H9 (cell line): ENCODE data around the gene OSBPL2. TPM values are rescaled to one million over a fixed set of nuclear protein-coding genes. Genes with fewer than 3 reads are reported as not detected.

Experiments used
- DNase-seq: peaks from one replicate; pipeline ENCODE4 v3.0.0-alpha.2; 2017
- H2AFZ ChIP-seq: one replicate; pipeline ENCODE4 v1.6.1; 2013; ENCODE audit warnings: mild to moderate bottlenecking, low read length, control low read depth, moderate library complexity
- H2AK5ac ChIP-seq: 2 replicates; pipeline ENCODE4 v1.6.1; 2013; ENCODE audit warnings: low read length, control low read depth, mixed read lengths; ENCODE audit not compliant: insufficient read length
- H2BK120ac ChIP-seq: one replicate; pipeline ENCODE4 v1.6.1; 2013; ENCODE audit warnings: low read depth, mild to moderate bottlenecking, low read length, control low read depth, inconsistent platforms; ENCODE audit not compliant: poor library complexity, severe bottlenecking
- H2BK12ac ChIP-seq: 2 replicates; pipeline ENCODE4 v1.6.1; 2013; ENCODE audit warnings: low read length, control low read depth, mixed read lengths, low read depth; ENCODE audit not compliant: insufficient read length
- H2BK15ac ChIP-seq: 2 replicates; pipeline ENCODE4 v1.6.1; 2013; ENCODE audit warnings: low read depth, low read length, control low read depth
- H2BK20ac ChIP-seq: one replicate; pipeline ENCODE4 v1.6.1; 2013; ENCODE audit warnings: low read depth, mild to moderate bottlenecking, low read length, control low read depth, inconsistent platforms; ENCODE audit not compliant: poor library complexity, severe bottlenecking
- H2BK5ac ChIP-seq: 2 replicates; pipeline ENCODE4 v1.6.1; 2013; ENCODE audit warnings: low read length, control low read depth, mixed read lengths; ENCODE audit not compliant: insufficient read length
- H3K14ac ChIP-seq: 2 replicates; pipeline ENCODE4 v1.6.1; 2013; ENCODE audit warnings: low read length, control low read depth; ENCODE audit not compliant: insufficient read depth
- H3K18ac ChIP-seq: 2 replicates; pipeline ENCODE4 v1.6.1; 2013; ENCODE audit warnings: low read depth, mild to moderate bottlenecking, mixed read lengths, low read length, control low read depth; ENCODE audit not compliant: insufficient read length
- H3K23ac ChIP-seq: 2 replicates; pipeline ENCODE4 v1.6.1; 2013; ENCODE audit warnings: low read length, control low read depth, mixed read lengths, low read depth; ENCODE audit not compliant: insufficient read length
- H3K23me2 ChIP-seq: 2 replicates; pipeline ENCODE4 v1.6.1; 2013; ENCODE audit warnings: low read depth, mild to moderate bottlenecking, mixed read lengths, low read length, control low read depth; ENCODE audit not compliant: insufficient read length, poor library complexity, severe bottlenecking
- H3K27ac ChIP-seq: 2 replicates; pipeline ENCODE4 v1.5.1; 2013; ENCODE audit warnings: low read length, control low read depth, mixed read lengths, low read depth; ENCODE audit not compliant: insufficient read length
- H3K27me3 ChIP-seq: 2 replicates; pipeline ENCODE4 v1.6.1; 2013; ENCODE audit warnings: low read length, control low read depth, inconsistent platforms; ENCODE audit not compliant: insufficient read depth
- H3K4ac ChIP-seq: 2 replicates; pipeline ENCODE4 v1.6.1; 2013; ENCODE audit warnings: low read depth, mild to moderate bottlenecking, control low read depth, inconsistent platforms, low read length, moderate library complexity
- H3K4me1 ChIP-seq: 2 replicates; pipeline ENCODE4 v1.6.1; 2013; ENCODE audit warnings: low read length, control low read depth, inconsistent platforms; ENCODE audit not compliant: insufficient read depth
- H3K4me2 ChIP-seq: 2 replicates; pipeline ENCODE4 v1.6.1; 2013; ENCODE audit warnings: low read length, control low read depth, mixed read lengths; ENCODE audit not compliant: insufficient read length, insufficient read depth
- H3K56ac ChIP-seq: 2 replicates; pipeline ENCODE4 v1.6.1; 2013; ENCODE audit warnings: low read depth, mild to moderate bottlenecking, mixed read lengths, low read length, control low read depth; ENCODE audit not compliant: insufficient read length
- H3K79me1 ChIP-seq: 2 replicates; pipeline ENCODE4 v1.6.1; 2013; ENCODE audit warnings: low read depth, mild to moderate bottlenecking, moderate library complexity, low read length, control low read depth, inconsistent platforms; ENCODE audit not compliant: insufficient read depth, poor library complexity, severe bottlenecking
- H3K79me2 ChIP-seq: 2 replicates; pipeline ENCODE4 v1.6.1; 2013; ENCODE audit warnings: low read length, control low read depth, inconsistent platforms; ENCODE audit not compliant: insufficient read depth
- H3K9ac ChIP-seq: 2 replicates; pipeline ENCODE4 v1.6.1; 2013; ENCODE audit warnings: low read length, control low read depth, mixed read lengths; ENCODE audit not compliant: insufficient read length; ENCODE audit errors: extremely low read depth
- H3K9me3 ChIP-seq: one replicate; pipeline ENCODE4 v1.6.1; 2013; ENCODE audit warnings: low read depth, low read length, inconsistent platforms; ENCODE audit not compliant: control insufficient read depth
- H3T11ph ChIP-seq: one replicate; pipeline ENCODE4 v1.6.1; 2013; ENCODE audit warnings: mild to moderate bottlenecking, low read length, control low read depth, inconsistent platforms
- H4K20me1 ChIP-seq: one replicate; pipeline ENCODE4 v1.6.1; 2013; ENCODE audit not compliant: control insufficient read depth, insufficient read length, insufficient read depth
- H4K5ac ChIP-seq: 2 replicates; pipeline ENCODE4 v1.6.1; 2013; ENCODE audit warnings: low read depth, mild to moderate bottlenecking, mixed read lengths, low read length, control low read depth; ENCODE audit not compliant: insufficient read length
- H4K8ac ChIP-seq: replicated peaks from 2 replicates; pipeline ENCODE4 v1.6.1; 2013; ENCODE audit warnings: low read length, control low read depth, mixed read lengths, low read depth; ENCODE audit not compliant: insufficient read length
- H4K91ac ChIP-seq: 2 replicates; pipeline ENCODE4 v1.6.1; 2013; ENCODE audit warnings: low read depth, mild to moderate bottlenecking, moderate library complexity, mixed read lengths, low read length, control low read depth; ENCODE audit not compliant: insufficient read length
- H3K27ac Mint-ChIP-seq, 3 experiments: 2 replicates in 2 of 3; 3 replicates in 1 of 3; pipeline ENCODE4 v1.8.0; 2020 to 2021; ENCODE audit warnings: mixed read lengths in 3 of 3, mild to moderate bottlenecking in 1 of 3, moderate library complexity in 1 of 3
- H3K27me3 Mint-ChIP-seq: 2 replicates; pipeline ENCODE4 v1.8.0; 2021; ENCODE audit warnings: low read depth, mild to moderate bottlenecking, moderate library complexity, mixed read lengths
- H3K36me3 Mint-ChIP-seq, 3 experiments: 2 replicates in 2 of 3; 3 replicates in 1 of 3; pipeline ENCODE4 v1.8.0; 2020 to 2021; ENCODE audit warnings: low read depth in 3 of 3, mixed read lengths in 3 of 3; ENCODE audit not compliant: insufficient read depth in 1 of 3
- H3K4me1 Mint-ChIP-seq, 2 experiments: 2 replicates each; pipeline ENCODE4 v1.8.0; 2020; ENCODE audit warnings: mixed read lengths in 2 of 2
- H3K4me3 Mint-ChIP-seq, 2 experiments: 2 replicates in 1 of 2; 3 replicates in 1 of 2; pipeline ENCODE4 v1.8.0; 2020 to 2021; ENCODE audit warnings: mild to moderate bottlenecking in 2 of 2, mixed read lengths in 2 of 2, moderate library complexity in 1 of 2
- H3K9me3 Mint-ChIP-seq, 2 experiments: 2 replicates in 1 of 2; 3 replicates in 1 of 2; pipeline ENCODE4 v1.8.0; 2020; ENCODE audit warnings: mild to moderate bottlenecking in 2 of 2, mixed read lengths in 2 of 2, moderate library complexity in 1 of 2
- CTCF ChIP-seq: fragments of 200-600 bp; sonication (generic); conservative IDR thresholded peaks from 3 replicates; pipeline ENCODE4 v1.8.0; 2021; ENCODE audit warnings: antibody characterized with exemption, mild to moderate bottlenecking
- WGBS: extraction: QIAGEN DNeasy Blood & Tissue Kit; methylation state at CpG from one replicate; pipeline ENCODE4 v1.1.7; 2013; ENCODE audit warnings: missing lambda C conversion rate, low lambda C conversion rate, mixed read lengths; ENCODE audit not compliant: insufficient read length; ENCODE audit errors: extremely low coverage; 5-methylcytosine and 5-hydroxymethylcytosine counted together
- total RNA-seq: library from RNA; stranded (reverse); gene quantifications from 2 replicates; pipeline ENCODE4 v1.2.1, GENCODE V29; 2021

The OSBPL2 gene
- total RNA-seq, 1 experiment from 2014 or later: 47.3 TPM

GRCh38 chr20:62195736-62196135 is 42.6 kb upstream of the OSBPL2 start:
- no peak overlapping the region for H3K23ac ChIP-seq
- no peak overlapping the region for H2BK20ac ChIP-seq
- H3K4me3 Mint-ChIP-seq: no peak overlapping the region
- H3K4ac ChIP-seq: no peak overlapping the region
- no peaks in the 10 kb centered on the region for H3K27me3 Mint-ChIP-seq
- no peaks in the 10 kb centered on the region; the same call in 1 of the 2 replicates for H3K79me2 ChIP-seq
- H3K14ac ChIP-seq: no peak overlapping the region
- no peak overlapping the region for H2AK5ac ChIP-seq
- H3K9me3 ChIP-seq: no peaks in the 10 kb centered on the region
- no peak overlapping the region for H3K18ac ChIP-seq
- H3K27me3 ChIP-seq: no peaks in the 10 kb centered on the region
- no peak overlapping the region for H3K27ac ChIP-seq
- H3T11ph ChIP-seq: no peak overlapping the region
- TF ChIP-seq CTCF: no peak
- no peaks in the 10 kb centered on the region for H4K20me1 ChIP-seq
- no peak overlapping the region for H4K5ac ChIP-seq
- no peaks in the 10 kb centered on the region for H3K4me1 ChIP-seq
- H3K4me1 Mint-ChIP-seq: no peaks in the 10 kb centered on the region
- no peak overlapping the region for H3K4me2 ChIP-seq
- no peaks in the 10 kb centered on the region for H3K23me2 ChIP-seq
- H3K79me1 ChIP-seq: no peaks in the 10 kb centered on the region
- H2AFZ ChIP-seq: no peak overlapping the region
- no peak overlapping the region for H3K56ac ChIP-seq
- no peak overlapping the region for H2BK15ac ChIP-seq
- no peak overlapping the region for H2BK12ac ChIP-seq
- peaks cover 16 to 30% (median 29%) of the 10 kb centered on the region in 3 experiments; a peak in 6 of 7 replicates for H3K36me3 Mint-ChIP-seq
- no peak overlapping the region for H2BK5ac ChIP-seq
- peak overlapping the region in 1 of 3 experiments; percentile 71; a peak in 2 of 7 replicates for H3K27ac Mint-ChIP-seq
- no peak overlapping the region for H2BK120ac ChIP-seq
- no peak overlapping the region for H3K9ac ChIP-seq
- H3K9me3 Mint-ChIP-seq: no peaks in the 10 kb centered on the region
- no CpG with 5 or more reads among the region's 10 CpGs for WGBS
- no peak for DNase-seq
- no peak overlapping the region for H4K8ac ChIP-seq
- H4K91ac ChIP-seq: no peak overlapping the region
